ENCODE data around the gene ALG11. TPM values are rescaled to one million over a fixed set of nuclear protein-coding genes. Genes with fewer than 3 reads are reported as not detected.
A peak's percentile ranks its signal among the peaks of the same experiment; 100 is the strongest.

ALG11 gene, protein sequence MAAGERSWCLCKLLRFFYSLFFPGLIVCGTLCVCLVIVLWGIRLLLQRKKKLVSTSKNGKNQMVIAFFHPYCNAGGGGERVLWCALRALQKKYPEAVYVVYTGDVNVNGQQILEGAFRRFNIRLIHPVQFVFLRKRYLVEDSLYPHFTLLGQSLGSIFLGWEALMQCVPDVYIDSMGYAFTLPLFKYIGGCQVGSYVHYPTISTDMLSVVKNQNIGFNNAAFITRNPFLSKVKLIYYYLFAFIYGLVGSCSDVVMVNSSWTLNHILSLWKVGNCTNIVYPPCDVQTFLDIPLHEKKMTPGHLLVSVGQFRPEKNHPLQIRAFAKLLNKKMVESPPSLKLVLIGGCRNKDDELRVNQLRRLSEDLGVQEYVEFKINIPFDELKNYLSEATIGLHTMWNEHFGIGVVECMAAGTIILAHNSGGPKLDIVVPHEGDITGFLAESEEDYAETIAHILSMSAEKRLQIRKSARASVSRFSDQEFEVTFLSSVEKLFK
- total RNA-seq = 18.7 and 20.3 TPM in 2 replicates
- polyA plus RNA-seq = 14.7 and 21.8 TPM in 2 replicates
- polyA plus RNA-seq (2012) = 10.7 and 18.8 TPM in 2 replicates
- polyA minus RNA-seq (ENCODE audit: low replicate concordance) = 2.1 and 3.8 TPM in 2 replicates

DNA sequence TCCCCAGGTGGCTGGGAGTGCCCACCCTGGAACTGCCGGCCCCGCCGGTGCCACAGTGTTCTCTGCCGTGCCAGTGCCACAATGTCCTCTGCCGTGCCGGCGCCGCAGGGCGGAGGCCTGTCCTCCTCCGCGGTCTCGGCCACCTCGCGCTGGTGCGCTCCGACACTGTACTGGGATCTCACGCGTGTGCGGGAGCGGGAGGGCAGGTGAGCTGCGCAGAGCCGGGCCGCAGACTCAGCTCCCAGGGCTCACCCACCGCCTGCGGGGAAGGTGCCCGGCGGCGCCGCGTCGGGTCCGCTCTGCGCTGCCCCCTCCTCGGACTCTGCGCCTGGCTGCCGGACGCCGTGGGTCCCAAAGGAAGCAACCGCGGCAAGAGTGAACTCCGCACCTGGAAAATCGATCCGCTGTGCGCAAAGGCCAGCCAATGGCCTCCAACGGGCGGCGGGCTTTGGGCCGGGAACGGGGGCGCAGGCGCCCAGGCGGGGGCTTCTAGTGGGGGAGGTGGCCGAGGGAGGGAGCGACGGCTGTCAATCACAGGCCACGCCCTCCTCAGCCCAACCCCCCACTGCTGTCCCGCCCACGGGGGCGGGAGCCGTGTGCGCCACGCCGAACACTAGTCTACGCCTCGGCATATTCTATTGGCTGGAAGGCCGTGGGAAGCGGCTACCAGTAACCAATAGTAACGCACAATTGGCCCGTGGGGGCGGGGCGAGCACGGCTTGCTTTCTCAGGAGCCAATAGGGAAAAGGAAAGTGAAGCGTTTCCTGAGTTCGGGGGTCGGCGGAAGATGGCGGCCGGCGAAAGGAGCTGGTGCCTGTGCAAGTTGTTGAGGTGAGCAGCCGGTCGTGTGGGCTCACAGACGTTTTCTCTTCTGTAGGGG is at the start of gene ALG11:
TSS of gene ALG11 (plus strand) at position 767 of the 880 bp plus-strand sequence. CDS start at position 788, 21 bp downstream.
- Histone ChIP-seq H2AFZ (ENCODE audit: low read length) (peak within 1 kb of the TSS; percentile 93), H3K27ac (ENCODE audit: insufficient read depth, low read length) (peak within 1 kb of the TSS; percentile 78), H3K27me3 (ENCODE audit: control insufficient read depth, insufficient read depth, low read length) (peaks cover 10% of the 10 kb centered on the region), H3K79me2 (ENCODE audit: control insufficient read depth, insufficient read depth, low read length) (peaks cover 25% of the 10 kb centered on the region), H3K36me3 (ENCODE audit: control insufficient read depth, insufficient read depth, low read length) (no peaks in the 10 kb centered on the region), H3K9me3 (ENCODE audit: control insufficient read depth, insufficient read depth, low read depth, low read length) (no peaks in the 10 kb centered on the region), H3K9ac (ENCODE audit: insufficient read depth, low read length) (peak within 1 kb of the TSS; percentile 66), H3K4me2 (ENCODE audit: extremely low read depth, insufficient read depth, low read length) (peak within 1 kb of the TSS; percentile 100), H3K4me1 (ENCODE audit: control insufficient read depth, extremely low read depth, insufficient read depth, low read length) (peaks cover 4% of the 10 kb centered on the region), H4K20me1 (ENCODE audit: control insufficient read depth, extremely low read depth, insufficient read depth, low read length) (no peaks in the 10 kb centered on the region), H3K4me3 (replicated peaks in 1 of 4; ENCODE audit: control extremely low read depth in 1 of 4, insufficient read depth in 1 of 4, low read depth in 3 of 4, low read length in 4 of 4) (peak within 1 kb of the TSS; percentile 85 to 99 (median 96))
- TF ChIP-seq, protein P1, sequence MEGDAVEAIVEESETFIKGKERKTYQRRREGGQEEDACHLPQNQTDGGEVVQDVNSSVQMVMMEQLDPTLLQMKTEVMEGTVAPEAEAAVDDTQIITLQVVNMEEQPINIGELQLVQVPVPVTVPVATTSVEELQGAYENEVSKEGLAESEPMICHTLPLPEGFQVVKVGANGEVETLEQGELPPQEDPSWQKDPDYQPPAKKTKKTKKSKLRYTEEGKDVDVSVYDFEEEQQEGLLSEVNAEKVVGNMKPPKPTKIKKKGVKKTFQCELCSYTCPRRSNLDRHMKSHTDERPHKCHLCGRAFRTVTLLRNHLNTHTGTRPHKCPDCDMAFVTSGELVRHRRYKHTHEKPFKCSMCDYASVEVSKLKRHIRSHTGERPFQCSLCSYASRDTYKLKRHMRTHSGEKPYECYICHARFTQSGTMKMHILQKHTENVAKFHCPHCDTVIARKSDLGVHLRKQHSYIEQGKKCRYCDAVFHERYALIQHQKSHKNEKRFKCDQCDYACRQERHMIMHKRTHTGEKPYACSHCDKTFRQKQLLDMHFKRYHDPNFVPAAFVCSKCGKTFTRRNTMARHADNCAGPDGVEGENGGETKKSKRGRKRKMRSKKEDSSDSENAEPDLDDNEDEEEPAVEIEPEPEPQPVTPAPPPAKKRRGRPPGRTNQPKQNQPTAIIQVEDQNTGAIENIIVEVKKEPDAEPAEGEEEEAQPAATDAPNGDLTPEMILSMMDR (conservative IDR thresholded peaks at IDR 0.05 in 1 of 2, IDR thresholded peaks at IDR 0.05 in 1 of 2; ENCODE audit: low read depth in 1 of 2, low read length in 2 of 2) = no peak
- no peak for TF ChIP-seq EZH2 (IDR thresholded peaks at IDR 0.05; ENCODE audit: low read length, missing control alignments)
- DNase-seq (ENCODE audit: low read depth in 2 of 2) = peak; percentile 95 to 97

DNA sequence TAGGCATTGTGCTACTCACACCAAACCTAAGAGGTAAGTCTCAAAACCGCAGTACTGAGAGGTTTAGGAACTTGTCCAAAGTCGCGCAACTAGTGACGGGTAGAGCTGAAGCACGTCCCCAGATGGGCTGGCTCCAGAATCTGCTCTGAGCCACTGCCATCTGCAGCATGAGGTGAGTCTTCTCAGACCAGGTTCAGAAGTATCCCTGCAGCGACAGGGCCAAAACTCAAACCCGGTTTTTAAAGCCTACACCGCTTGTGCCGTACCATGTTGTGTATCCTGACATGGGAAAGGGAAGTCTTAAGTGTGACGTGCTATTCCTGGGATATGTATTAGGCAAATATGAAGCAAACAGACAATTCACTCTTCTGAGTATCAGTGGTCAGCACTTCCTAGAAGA is 46.0 kb upstream of the ALG11 start:
- H3K9ac ChIP-seq (ENCODE audit: insufficient read depth, low read length) = no peak overlapping the region
- H2AFZ ChIP-seq (ENCODE audit: low read length) = no peak overlapping the region
- no peak for DNase-seq (ENCODE audit: low read depth in 2 of 2)
- no peaks in the 10 kb centered on the region for H3K9me3 ChIP-seq (ENCODE audit: control insufficient read depth, insufficient read depth, low read depth, low read length)
- H3K36me3 ChIP-seq (ENCODE audit: control insufficient read depth, insufficient read depth, low read length) = no peaks in the 10 kb centered on the region
- no peaks in the 10 kb centered on the region for H3K27me3 ChIP-seq (ENCODE audit: control insufficient read depth, insufficient read depth, low read length)
- H3K79me2 ChIP-seq (ENCODE audit: control insufficient read depth, insufficient read depth, low read length) = no peaks in the 10 kb centered on the region
- H4K20me1 ChIP-seq (ENCODE audit: control insufficient read depth, extremely low read depth, insufficient read depth, low read length) = no peaks in the 10 kb centered on the region
- H3K27ac ChIP-seq (ENCODE audit: insufficient read depth, low read length) = no peak overlapping the region
- no peaks in the 10 kb centered on the region for H3K4me1 ChIP-seq (ENCODE audit: control insufficient read depth, extremely low read depth, insufficient read depth, low read length)
- no peak overlapping the region for H3K4me2 ChIP-seq (ENCODE audit: extremely low read depth, insufficient read depth, low read length)
- H3K4me3 ChIP-seq (replicated peaks in 1 of 4; ENCODE audit: control extremely low read depth in 1 of 4, insufficient read depth in 1 of 4, low read depth in 3 of 4, low read length in 4 of 4) = no peak overlapping the region
- TF ChIP-seq EZH2 (IDR thresholded peaks at IDR 0.05; ENCODE audit: low read length, missing control alignments) = no peak
- TF ChIP-seq, protein P1 (conservative IDR thresholded peaks at IDR 0.05 in 1 of 2, IDR thresholded peaks at IDR 0.05 in 1 of 2; ENCODE audit: low read depth in 1 of 2, low read length in 2 of 2) = no peak
